Activated CD4-positive, alpha-beta T cell treated with anti-CD3 and anti-CD28 coated beads, Interleukin-2, amount 10 ng/mL, durations not matched to agents 7 days and 5 days (primary cell): ENCODE data around the gene NLGN4Y. TPM values are rescaled to one million over a fixed set of nuclear protein-coding genes. Genes with fewer than 3 reads are reported as not detected.

Experiments
- CTCF ChIA-PET: fragments of 350-600 bp; sonication (Branson Sonifier 250); formaldehyde crosslinking; loops from one replicate; lab custom pipeline; 2021; ENCODE audit warnings: antibody characterized with exemption; lab: Charles Lee
- POLR2A ChIA-PET: fragments of 350-600 bp; sonication (Branson Sonifier 250); formaldehyde crosslinking; loops from one replicate; lab custom pipeline; 2021; ENCODE audit warnings: antibody characterized with exemption; lab: Charles Lee
- DNase-seq: peaks from one replicate; pipeline ENCODE4 v3.0.0-alpha.2; 2020
- H3K27ac Mint-ChIP-seq: one replicate; pipeline ENCODE4 v1.8.0; 2021; ENCODE audit warnings: mild to moderate bottlenecking, moderate library complexity, mixed read lengths
- H3K27me3 Mint-ChIP-seq: one replicate; pipeline ENCODE4 v1.8.0; 2021; ENCODE audit warnings: mixed read lengths
- H3K36me3 Mint-ChIP-seq: one replicate; pipeline ENCODE4 v1.8.0; 2021; ENCODE audit warnings: low read depth, mixed read lengths
- H3K4me1 Mint-ChIP-seq: one replicate; pipeline ENCODE4 v1.8.0; 2021; ENCODE audit warnings: mixed read lengths
- H3K4me3 Mint-ChIP-seq: one replicate; pipeline ENCODE4 v1.8.0; 2021; ENCODE audit warnings: mild to moderate bottlenecking, moderate library complexity, mixed read lengths
- H3K9me3 Mint-ChIP-seq: one replicate; pipeline ENCODE4 v1.8.0; 2021; ENCODE audit warnings: mixed read lengths
- total RNA-seq, 2 experiments: library from RNA; stranded (reverse); gene quantifications; one replicate each; pipeline ENCODE4 v1.2.3, GENCODE V29; 2021

The NLGN4Y gene
- total RNA-seq, 2 experiments from 2014 or later = 1.1 TPM

DNA sequence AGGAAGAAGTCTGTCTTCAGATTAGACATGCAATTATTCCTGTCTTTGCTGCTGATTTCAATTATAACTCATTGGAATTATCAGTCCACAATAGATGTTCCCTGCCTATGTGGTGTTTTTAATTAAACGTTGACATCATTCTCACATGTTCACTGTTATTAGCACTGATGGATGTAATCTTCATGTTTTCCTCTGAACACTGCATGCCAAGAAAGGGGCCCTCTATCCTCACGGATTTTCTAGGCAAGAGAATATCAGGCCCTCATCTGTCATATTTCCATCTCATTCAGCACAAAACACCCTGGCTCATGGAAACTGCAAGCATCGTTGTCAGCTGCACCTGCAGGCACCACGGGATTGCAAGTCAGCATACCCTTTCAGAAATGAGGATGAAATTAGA is 224.0 kb downstream of the NLGN4Y start:
- H3K27me3 Mint-ChIP-seq = no peaks in the 10 kb centered on the region
- H3K9me3 Mint-ChIP-seq = no peaks in the 10 kb centered on the region
- H3K4me1 Mint-ChIP-seq = no peaks in the 10 kb centered on the region
- POLR2A ChIA-PET = no interaction called here
- no peak for DNase-seq
- CTCF ChIA-PET = no interaction called here
- no peak overlapping the region for H3K27ac Mint-ChIP-seq
- no peak overlapping the region for H3K4me3 Mint-ChIP-seq
- no peaks in the 10 kb centered on the region for H3K36me3 Mint-ChIP-seq

DNA sequence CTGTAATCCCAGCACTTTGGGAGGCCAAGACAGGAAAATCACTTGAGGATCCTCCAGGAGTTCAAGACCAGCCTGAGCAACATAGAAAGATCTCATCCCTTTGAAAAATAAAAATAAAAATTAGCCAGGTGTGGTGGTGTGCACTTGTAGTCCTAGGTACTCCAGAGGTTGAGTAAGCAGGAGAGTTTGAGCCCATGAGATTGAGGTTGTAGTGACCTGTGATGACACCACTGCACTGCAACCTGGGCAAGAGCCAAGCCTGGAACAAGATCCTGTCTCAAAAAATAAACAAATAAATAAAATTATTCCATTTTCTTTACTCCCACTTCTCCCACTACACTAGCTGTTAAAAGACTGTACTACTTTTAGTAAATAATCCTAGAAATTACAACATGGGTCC is 231.2 kb downstream of the NLGN4Y start:
- H3K9me3 Mint-ChIP-seq = no peaks in the 10 kb centered on the region
- H3K36me3 Mint-ChIP-seq = no peaks in the 10 kb centered on the region
- no peaks in the 10 kb centered on the region for H3K27me3 Mint-ChIP-seq
- no peak overlapping the region for H3K4me3 Mint-ChIP-seq
- DNase-seq = no peak
- no peaks in the 10 kb centered on the region for H3K4me1 Mint-ChIP-seq
- ChIA-PET POLR2A (no interaction called here), CTCF (no interaction called here)
- no peak overlapping the region for H3K27ac Mint-ChIP-seq

DNA sequence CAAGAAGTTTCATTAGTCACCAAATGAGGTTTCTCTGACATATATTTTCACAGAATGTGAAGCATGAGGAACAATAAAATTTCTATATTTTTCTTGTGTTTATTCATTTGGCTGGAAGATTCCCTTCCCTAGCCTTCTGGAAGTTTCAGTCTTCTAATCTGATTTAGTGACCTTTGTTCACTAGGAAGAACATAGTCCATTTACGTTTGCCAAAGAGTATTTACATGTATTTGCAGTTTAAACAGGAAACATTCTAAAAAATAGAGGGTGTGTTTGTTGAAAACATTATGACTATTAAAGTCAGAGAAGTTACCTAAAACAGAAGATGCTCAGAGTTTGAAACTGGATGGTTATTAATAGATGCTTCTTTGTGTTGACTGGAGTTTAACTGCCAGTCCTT is 238.6 kb downstream of the NLGN4Y start:
- no peaks in the 10 kb centered on the region for H3K4me1 Mint-ChIP-seq
- ChIA-PET CTCF (no interaction called here), POLR2A (no interaction called here)
- H3K36me3 Mint-ChIP-seq = no peaks in the 10 kb centered on the region
- DNase-seq = no peak
- no peak overlapping the region for H3K4me3 Mint-ChIP-seq
- no peaks in the 10 kb centered on the region for H3K27me3 Mint-ChIP-seq
- H3K9me3 Mint-ChIP-seq = no peaks in the 10 kb centered on the region
- H3K27ac Mint-ChIP-seq = no peak overlapping the region

DNA sequence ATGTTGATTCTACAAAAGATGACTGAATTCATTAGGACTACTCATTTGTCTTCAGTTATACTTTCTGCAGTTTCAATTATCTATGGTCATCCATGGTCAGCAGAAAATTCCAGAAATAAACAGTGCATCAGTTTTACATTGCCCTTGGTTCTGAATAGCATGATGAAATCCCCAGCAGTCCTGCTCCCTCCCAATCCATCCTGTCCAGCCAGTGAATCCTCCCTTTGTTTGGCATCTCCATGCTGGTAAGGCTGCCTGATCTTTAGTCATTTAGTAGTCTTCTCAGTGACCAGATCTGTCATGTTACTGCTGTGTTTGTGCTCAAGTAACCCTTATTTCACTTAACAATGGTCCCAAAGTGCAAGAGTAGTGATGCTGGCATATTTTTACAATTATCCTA is 239.3 kb downstream of the NLGN4Y start:
- ChIA-PET CTCF (no interaction called here), POLR2A (no interaction called here)
- no peaks in the 10 kb centered on the region for H3K36me3 Mint-ChIP-seq
- H3K9me3 Mint-ChIP-seq = no peaks in the 10 kb centered on the region
- no peaks in the 10 kb centered on the region for H3K27me3 Mint-ChIP-seq
- DNase-seq = no peak
- H3K4me3 Mint-ChIP-seq = no peak overlapping the region
- H3K27ac Mint-ChIP-seq = no peak overlapping the region
- H3K4me1 Mint-ChIP-seq = no peaks in the 10 kb centered on the region

DNA sequence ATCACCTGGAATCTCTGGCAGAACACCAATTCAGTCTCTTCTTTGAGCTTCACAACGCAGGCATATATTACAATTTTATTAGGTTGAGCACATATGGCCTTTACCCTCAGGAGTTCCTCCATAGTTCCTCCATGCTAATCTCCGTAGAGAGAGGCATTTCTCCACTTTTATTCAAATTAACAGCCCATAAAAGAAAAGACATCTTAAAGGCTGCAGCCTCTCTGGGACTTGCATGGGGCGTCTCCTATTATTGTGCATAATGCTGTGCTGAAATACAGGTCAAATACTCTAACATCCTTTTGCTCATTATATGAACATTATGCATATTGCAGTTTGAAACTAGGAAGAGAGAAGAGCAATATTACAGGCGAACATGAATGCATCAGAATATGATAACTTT is 253.9 kb downstream of the NLGN4Y start:
- POLR2A ChIA-PET = no interaction called here
- Mint-ChIP-seq H3K9me3 (no peaks in the 10 kb centered on the region), H3K27me3 (no peaks in the 10 kb centered on the region), H3K27ac (no peak overlapping the region), H3K4me3 (no peak overlapping the region), H3K4me1 (no peaks in the 10 kb centered on the region), H3K36me3 (no peaks in the 10 kb centered on the region)
- CTCF ChIA-PET = no interaction called here
- DNase-seq = no peak

DNA sequence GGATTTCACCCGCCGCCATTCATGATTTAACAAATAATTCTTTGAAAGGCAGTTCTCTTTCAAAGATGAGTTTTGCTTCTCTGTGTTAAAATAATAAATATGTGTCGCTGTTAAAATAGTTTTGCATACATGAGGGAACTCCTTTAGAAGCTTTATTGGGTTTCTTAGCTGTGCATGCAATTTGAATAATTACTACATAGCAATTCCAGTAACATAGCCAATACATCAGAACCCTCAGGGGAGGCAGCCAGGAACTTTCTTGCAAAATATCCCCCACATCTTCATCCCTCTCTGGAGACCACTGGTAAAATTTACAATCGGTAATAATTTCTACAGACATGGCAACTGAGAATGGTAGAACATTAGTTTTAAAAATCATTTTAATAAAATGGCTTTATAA is 268.8 kb downstream of the NLGN4Y start:
- Mint-ChIP-seq H3K4me3 (no peak overlapping the region), H3K27me3 (no peaks in the 10 kb centered on the region), H3K9me3 (no peaks in the 10 kb centered on the region), H3K27ac (no peak overlapping the region), H3K36me3 (no peaks in the 10 kb centered on the region), H3K4me1 (no peaks in the 10 kb centered on the region)
- CTCF ChIA-PET = no interaction called here
- POLR2A ChIA-PET = no interaction called here
- DNase-seq = no peak

DNA sequence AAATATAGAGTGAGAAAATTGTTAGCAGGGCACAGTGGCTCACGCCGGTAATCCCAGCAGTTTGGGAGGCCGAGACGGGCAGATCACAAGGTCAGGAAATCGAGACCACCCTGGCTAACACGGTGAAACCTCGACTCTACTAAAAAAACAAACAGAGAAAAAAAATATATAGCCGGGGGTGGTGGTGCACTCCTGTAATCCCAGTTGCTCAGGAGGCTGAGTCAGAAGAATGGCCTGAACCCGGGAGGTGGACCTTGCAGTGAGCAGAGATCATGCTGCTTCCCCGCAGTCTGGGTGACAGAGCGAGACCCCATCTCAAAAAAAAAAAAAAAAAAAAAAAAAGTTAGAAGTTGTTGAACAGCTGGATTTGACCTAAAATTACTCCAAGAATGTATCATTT is 269.3 kb downstream of the NLGN4Y start:
- no peak overlapping the region for H3K4me3 Mint-ChIP-seq
- ChIA-PET CTCF (no interaction called here), POLR2A (no interaction called here)
- no peaks in the 10 kb centered on the region for H3K4me1 Mint-ChIP-seq
- H3K27me3 Mint-ChIP-seq = no peaks in the 10 kb centered on the region
- no peak overlapping the region for H3K27ac Mint-ChIP-seq
- DNase-seq = no peak
- no peaks in the 10 kb centered on the region for H3K36me3 Mint-ChIP-seq
- H3K9me3 Mint-ChIP-seq = no peaks in the 10 kb centered on the region

DNA sequence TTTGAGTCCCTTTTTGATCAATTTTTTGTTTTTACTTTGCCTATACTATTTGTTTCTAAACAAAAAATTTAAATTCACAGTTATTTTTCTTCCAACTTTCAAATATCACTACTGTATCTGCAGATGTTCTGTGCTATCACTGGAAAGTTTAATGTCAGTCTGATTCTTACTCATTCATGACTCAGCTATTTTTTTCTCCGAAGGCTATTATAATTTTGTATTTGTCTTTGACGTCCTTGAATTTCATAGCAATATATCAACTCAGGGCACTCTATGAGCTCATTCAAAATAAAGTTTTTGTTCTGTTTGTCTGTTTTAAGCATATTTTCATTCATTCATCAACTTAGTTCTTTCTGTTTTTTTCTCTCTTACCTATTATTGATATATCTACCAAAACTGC is 273.7 kb downstream of the NLGN4Y start:
- no peaks in the 10 kb centered on the region for H3K9me3 Mint-ChIP-seq
- POLR2A ChIA-PET = no interaction called here
- CTCF ChIA-PET = no interaction called here
- no peak overlapping the region for H3K27ac Mint-ChIP-seq
- no peaks in the 10 kb centered on the region for H3K36me3 Mint-ChIP-seq
- H3K4me3 Mint-ChIP-seq = no peak overlapping the region
- no peaks in the 10 kb centered on the region for H3K4me1 Mint-ChIP-seq
- DNase-seq = no peak
- H3K27me3 Mint-ChIP-seq = no peaks in the 10 kb centered on the region

DNA sequence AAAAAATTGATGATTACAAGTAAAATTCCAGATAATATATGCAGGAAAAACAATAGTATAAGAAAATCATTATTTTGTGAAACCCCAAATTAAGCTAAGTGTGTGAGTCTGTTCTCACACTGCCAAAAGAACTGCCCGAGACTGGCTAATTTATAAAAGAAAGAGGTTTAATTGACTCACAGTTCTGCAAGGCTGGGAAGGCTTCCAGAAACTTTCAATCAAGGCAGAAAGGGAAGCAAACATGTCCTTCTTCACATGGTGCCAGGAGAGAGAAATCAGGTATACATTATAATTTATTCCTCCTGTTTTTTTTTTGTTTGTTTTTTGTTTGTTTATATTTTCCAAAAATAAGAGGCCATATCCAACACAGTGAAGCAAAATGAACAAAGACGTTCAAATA is 276.8 kb downstream of the NLGN4Y start:
- H3K9me3 Mint-ChIP-seq = no peaks in the 10 kb centered on the region
- no peak for DNase-seq
- CTCF ChIA-PET = no interaction called here
- no peaks in the 10 kb centered on the region for H3K36me3 Mint-ChIP-seq
- no peak overlapping the region for H3K4me3 Mint-ChIP-seq
- POLR2A ChIA-PET = no interaction called here
- H3K27me3 Mint-ChIP-seq = no peaks in the 10 kb centered on the region
- H3K27ac Mint-ChIP-seq = no peak overlapping the region
- no peaks in the 10 kb centered on the region for H3K4me1 Mint-ChIP-seq

DNA sequence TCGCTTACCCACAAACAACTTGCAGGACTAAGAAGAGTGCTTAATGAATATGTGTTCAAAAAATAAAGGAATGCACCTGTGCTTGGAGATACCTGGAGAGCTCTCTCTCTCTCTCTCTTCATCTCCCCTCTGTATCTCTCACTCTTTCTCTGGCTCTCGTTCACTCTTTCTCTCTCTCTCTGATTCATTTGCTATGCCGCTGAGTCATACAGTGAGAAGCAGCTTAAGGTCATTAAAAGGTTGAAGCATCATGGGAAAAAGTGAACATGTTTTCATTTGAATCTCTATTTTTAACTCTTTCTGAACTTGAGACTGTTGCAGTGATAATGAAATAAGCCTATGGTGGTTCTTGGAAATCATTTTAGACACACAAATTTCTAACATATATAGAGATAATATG is 277.8 kb downstream of the NLGN4Y start:
- H3K4me3 Mint-ChIP-seq = no peak overlapping the region
- H3K36me3 Mint-ChIP-seq = no peaks in the 10 kb centered on the region
- ChIA-PET CTCF (no interaction called here), POLR2A (no interaction called here)
- DNase-seq = no peak
- no peaks in the 10 kb centered on the region for H3K4me1 Mint-ChIP-seq
- no peaks in the 10 kb centered on the region for H3K9me3 Mint-ChIP-seq
- H3K27ac Mint-ChIP-seq = no peak overlapping the region
- no peaks in the 10 kb centered on the region for H3K27me3 Mint-ChIP-seq

DNA sequence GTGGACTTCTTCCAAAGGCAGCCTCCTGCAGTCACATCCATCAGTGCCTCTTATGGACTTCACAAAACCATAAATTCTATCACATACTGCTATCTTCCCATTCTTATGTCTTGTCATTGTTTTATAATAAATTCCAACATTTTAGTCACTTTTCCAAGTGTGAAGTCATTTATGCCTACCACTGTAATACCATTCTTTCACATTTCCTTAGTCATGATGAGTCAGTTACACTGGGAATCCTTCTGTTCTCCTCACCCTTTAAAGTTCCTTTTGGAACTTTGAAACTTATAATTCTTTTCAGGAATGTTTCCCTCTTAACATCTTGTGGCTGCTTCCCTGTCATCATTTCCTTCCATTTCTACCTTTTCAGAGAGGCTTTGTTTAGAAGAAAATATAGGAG is 279.7 kb downstream of the NLGN4Y start:
- DNase-seq = no peak
- H3K9me3 Mint-ChIP-seq = no peaks in the 10 kb centered on the region
- H3K36me3 Mint-ChIP-seq = no peaks in the 10 kb centered on the region
- H3K27me3 Mint-ChIP-seq = no peaks in the 10 kb centered on the region
- CTCF ChIA-PET = no interaction called here
- H3K4me3 Mint-ChIP-seq = no peak overlapping the region
- POLR2A ChIA-PET = no interaction called here
- H3K27ac Mint-ChIP-seq = no peak overlapping the region
- H3K4me1 Mint-ChIP-seq = no peaks in the 10 kb centered on the region

DNA sequence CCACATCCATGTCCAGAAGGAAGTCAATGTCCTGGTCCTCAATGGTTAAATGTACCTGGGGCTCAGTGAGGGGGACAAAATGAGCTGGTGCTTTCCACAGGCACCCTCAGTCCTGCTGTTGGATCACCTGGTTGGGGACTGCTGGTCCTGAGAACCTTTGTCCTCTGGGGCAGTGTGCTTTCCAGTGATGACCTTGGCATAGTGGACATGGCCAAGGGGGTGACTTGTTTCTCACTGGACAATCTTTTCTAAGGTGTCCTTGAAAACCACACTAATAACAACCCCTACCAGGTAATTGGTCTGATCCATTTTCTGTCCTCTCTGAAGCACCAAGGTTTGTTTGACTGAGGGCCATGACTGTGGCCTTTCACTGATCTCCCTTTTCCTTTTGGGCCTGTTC is 294.1 kb downstream of the NLGN4Y start:
- no peaks in the 10 kb centered on the region for H3K36me3 Mint-ChIP-seq
- no peaks in the 10 kb centered on the region for H3K9me3 Mint-ChIP-seq
- no peaks in the 10 kb centered on the region for H3K4me1 Mint-ChIP-seq
- CTCF ChIA-PET = no interaction called here
- H3K27ac Mint-ChIP-seq = no peak overlapping the region
- POLR2A ChIA-PET = no interaction called here
- H3K27me3 Mint-ChIP-seq = no peaks in the 10 kb centered on the region
- DNase-seq = no peak
- H3K4me3 Mint-ChIP-seq = no peak overlapping the region

DNA sequence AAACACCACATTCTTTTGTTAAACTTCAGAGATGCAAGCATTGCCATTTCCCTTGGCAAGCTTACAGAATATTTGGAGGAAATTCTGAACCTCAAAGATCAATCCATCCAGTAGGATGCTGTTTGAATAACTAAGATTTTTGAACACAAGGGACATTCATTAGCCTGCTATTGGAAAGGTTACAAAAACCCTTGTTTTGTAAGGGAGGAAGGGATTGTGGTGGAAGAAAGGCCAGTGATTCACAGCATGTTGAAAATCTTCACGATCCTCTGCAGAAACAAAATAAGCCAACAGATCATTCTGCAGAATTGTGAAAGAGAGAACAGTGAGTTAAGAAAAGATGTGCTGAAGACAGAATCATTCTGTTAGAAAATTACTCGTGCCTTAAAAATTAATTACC is 297.9 kb downstream of the NLGN4Y start:
- H3K4me1 Mint-ChIP-seq = no peaks in the 10 kb centered on the region
- ChIA-PET POLR2A (no interaction called here), CTCF (no interaction called here)
- H3K36me3 Mint-ChIP-seq = no peaks in the 10 kb centered on the region
- no peaks in the 10 kb centered on the region for H3K9me3 Mint-ChIP-seq
- DNase-seq = no peak
- H3K4me3 Mint-ChIP-seq = no peak overlapping the region
- H3K27ac Mint-ChIP-seq = no peak overlapping the region
- H3K27me3 Mint-ChIP-seq = no peaks in the 10 kb centered on the region

DNA sequence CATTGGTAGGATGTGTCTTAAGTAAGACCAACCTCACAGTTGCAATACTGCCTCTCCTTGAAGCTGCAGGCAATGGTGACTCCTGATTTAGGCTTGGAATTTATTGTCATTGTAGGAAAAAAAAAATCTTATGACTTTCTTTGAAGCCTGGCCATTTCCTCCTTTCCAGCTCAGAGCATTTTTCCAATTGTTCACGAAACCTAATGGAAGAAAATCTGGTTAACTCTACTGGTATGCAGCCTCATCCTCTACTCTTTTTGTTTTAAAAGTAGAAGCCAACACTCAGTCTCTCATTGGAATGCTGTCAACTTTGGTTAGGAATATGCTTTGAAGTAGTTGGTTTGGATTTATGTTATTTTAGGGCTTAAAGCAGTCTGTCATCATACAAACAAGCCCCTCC is 298.6 kb downstream of the NLGN4Y start:
- CTCF ChIA-PET = no interaction called here
- Mint-ChIP-seq H3K9me3 (no peaks in the 10 kb centered on the region), H3K27me3 (no peaks in the 10 kb centered on the region), H3K4me3 (no peak overlapping the region), H3K4me1 (no peaks in the 10 kb centered on the region), H3K36me3 (no peaks in the 10 kb centered on the region), H3K27ac (no peak overlapping the region)
- POLR2A ChIA-PET = no interaction called here
- DNase-seq = no peak

DNA sequence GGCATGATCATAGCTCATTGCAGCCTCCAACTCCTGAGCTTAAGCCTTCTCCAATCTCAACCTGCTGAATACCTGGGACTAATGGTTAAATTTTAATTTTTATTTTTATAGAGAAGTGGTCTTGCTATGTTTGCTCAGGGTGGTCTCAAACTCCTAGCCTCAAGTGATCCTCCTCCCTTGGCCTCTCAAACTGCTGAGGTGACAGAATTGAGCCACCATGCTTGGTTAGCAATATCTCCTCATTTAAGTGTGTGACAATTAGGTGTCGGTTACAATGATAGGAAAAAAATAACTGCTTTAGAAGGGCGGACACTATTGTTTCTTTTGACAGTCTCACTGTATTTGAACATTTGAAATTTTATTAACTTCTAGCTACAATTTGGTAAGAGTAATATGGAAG is 300.3 kb downstream of the NLGN4Y start:
- no peak for DNase-seq
- Mint-ChIP-seq H3K4me3 (no peak overlapping the region), H3K36me3 (no peaks in the 10 kb centered on the region), H3K27me3 (no peaks in the 10 kb centered on the region), H3K27ac (no peak overlapping the region), H3K4me1 (no peaks in the 10 kb centered on the region), H3K9me3 (no peaks in the 10 kb centered on the region)
- ChIA-PET CTCF (no interaction called here), POLR2A (no interaction called here)
